Stimulated activated CD4-positive, alpha-beta T cell treated with anti-CD3 and anti-CD28 coated beads, Interleukin-4, amount 100 ng/mL, for 48 hours (primary cell): ENCODE data around the gene DAP.
A peak's percentile ranks its signal among the peaks of the same experiment; 100 is the strongest.
"Not testable (repeated sequence)": the region's sequence is repeated elsewhere in the genome, so short reads cannot be mapped to it uniquely, and the experiment has no call there.

Experiments used
- DNase-seq, 2 donors: peaks; one replicate each; pipeline ENCODE4 v3.0.0-alpha.2; 2020; ENCODE audit warnings: low read depth in 2 of 2

DAP gene

DNA sequence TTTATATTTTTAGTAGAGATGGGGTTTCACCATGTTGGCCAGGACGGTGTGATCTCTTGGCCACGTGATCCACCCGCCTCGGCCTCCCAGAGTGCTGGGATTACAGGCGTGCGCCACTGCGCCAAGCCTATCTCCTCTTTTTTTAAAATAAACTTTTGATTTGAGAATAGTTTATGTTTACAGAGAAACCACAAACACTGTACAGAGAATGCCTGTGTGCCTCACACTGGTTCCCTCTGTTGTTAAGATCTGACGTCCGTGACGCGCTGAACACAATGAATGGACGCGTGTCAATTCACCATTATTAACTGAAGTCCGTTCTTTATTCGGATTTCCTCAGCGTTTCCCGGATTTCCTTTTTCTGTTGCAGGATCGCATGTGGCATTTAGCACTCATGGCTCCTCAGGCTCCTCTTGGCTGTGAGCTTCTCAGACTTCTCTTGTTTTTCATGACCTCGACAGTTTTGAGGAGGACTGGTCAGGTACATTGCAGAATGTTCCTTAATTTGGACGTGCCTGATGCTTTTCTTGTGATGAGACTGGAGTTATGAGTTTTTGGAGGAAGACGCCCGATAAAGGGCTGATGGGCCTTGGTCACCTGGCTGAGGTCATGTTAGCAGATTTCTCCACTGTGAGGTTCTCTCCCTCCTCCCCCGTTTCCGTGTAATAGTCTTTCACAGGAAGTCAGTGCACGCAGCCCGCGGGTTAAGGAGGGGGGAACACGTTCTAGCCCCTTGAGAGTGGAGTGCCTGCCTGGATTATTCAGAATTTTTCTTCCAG is 127.6 kb downstream of the DAP start:
- DNase-seq: no peak

DNA sequence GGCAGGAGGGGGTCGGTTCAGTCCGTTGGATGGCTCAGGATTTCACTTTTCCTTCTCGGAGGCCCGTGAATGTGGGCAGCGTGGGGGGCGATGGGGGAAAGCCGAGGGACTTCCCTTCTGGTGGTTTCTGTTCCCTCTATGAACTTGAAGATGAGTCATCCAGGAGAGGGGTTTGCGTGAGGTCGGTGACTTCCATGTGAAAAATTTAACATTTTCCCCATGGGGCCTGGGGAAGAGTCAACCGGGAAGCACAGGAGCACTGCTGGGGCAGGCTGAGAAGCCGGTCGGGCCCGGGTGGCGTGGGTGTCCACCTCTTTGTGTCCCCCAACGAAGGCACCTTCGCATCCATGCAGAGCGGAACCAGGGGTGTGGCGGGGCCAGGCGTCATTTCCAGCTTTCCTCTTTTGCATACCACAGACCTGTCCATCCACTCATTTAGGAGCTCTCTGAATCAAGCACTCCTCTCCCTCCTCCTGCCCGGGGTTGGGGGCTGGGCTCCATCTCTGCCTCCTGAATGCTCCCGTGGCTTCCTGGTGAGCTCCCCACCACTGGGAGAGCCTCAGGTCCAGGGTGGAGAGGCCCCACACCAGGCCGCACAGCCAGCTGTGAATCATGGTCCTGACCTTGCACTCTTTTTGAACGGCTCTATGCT is 128.8 kb downstream of the DAP start:
- DNase-seq: peak; percentile 32 to 65

DNA sequence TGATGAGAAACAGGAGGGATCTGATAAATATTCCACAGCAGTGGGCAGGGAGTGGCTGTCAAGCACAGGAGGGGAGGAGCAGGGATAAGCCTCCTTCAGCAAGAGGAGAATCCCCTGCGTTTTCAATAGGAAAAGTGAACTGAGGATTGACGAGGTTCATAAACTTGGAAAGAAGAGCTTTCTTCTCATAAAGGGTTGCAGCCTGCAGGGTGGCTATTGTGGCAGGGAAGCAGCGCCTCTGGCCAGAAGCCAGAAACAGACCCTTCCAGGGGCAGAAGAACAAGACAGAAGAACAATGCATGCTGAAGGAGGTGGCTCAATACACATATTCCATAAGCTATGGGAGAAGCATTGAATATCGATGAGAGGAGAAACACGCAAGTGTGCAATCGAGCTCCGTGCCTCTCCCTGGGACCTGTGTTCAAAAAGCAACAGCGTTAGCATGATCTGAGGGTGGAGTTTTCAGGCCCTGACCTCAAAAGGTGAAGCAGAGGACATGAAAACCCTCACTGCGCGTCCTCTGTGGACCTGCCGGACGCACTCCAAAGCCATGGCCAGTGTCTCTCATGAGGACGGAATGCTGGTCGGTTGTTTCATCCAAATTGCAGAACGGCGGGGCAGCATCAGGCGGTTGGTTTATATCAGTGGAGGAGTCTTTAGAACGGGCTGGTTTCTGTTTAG is 129.6 kb downstream of the DAP start:
- DNase-seq: no peak

DNA sequence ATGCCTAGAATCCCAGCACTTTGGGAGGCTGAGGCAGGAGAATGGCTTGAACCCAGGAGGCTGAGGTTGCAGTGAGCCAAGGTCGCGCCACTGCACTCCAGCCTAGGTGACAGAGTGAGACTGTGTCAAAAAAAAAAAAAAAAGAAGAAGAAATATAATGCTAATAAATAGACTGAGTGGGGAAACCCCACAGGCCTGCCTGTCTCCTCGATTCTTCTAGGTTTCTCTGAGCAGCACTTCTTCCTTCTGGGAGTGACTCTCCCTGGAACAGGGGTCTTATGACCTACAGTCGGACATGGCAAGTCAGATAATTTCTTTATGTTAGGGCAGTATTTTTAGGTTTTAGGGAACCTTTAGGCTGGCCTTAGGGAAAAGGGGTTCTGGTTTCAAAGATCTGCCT is 130.3 kb downstream of the DAP start:
- not testable (repeated sequence) for DNase-seq

DNA sequence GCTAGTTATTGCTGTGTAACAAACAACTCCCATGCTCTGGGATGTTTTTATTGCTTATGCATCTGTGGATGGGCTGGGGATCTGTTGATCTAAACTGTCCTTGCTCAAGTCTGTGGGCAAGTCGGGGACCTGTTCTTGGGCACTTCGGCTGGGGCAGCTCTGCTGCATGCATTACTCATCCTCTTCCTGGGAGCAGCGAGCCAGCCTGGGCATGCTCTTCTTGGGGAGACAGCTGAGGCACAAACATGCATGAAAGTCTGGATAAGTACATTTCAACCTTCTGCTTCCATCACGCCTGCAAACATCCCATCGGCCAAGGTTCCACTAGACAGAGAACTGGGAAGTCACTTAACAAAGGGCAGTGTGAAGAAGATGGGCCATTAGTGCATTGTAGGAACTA is 130.9 kb downstream of the DAP start:
- no peak for DNase-seq

DNA sequence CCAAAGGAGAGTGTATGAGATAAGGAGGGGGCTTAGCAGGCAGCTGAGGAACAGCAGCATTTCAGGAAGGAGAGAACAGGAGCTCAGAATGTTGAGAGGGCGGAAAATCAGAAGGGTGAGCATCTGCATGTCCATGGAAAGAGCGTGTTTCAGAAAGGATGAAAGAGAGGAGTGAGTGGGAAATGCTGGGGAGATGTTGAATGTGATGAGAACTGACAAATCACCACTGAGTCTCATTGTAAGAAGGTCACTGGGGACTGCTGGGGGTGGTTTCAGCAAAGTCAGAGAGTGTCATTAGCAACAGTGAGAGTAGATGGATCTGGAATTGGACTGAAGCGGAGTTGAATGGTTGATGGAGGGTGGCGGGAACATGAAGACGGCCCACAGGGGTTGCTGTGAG is 131.4 kb downstream of the DAP start:
- no peak for DNase-seq
